GM19023 (cell line): Measurements from ENCODE around the gene PLAGL2.

Experiments
- ATAC-seq: cut with Tn5 transposase; IDR thresholded peaks from one replicate; pipeline ENCODE4 v1.9.1; 2021; ENCODE audit warnings: mild to moderate bottlenecking, moderate library complexity; ENCODE audit not compliant: unreplicated experiment

PLAGL2 gene

DNA sequence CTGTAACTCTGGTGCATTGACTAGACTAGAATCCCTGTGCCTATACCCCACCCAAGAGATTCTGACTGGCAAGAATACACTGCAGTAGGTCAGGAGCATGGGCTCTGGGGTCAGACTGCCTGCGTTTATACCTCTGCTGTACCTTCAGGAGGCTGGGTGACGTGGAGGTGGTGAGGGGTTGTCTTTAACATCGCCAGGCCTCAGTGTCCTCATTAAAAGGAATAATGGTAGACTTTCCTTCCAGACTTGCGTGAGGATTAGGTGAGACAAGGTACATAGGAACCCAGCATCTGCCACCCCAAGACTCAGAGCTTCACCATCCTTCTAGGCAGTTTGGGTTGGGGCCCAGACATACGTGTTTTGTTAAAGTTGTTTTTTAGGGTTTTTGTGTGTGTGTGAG lies 53.8 kb downstream of the PLAGL2 start:
- no peak for ATAC-seq

DNA sequence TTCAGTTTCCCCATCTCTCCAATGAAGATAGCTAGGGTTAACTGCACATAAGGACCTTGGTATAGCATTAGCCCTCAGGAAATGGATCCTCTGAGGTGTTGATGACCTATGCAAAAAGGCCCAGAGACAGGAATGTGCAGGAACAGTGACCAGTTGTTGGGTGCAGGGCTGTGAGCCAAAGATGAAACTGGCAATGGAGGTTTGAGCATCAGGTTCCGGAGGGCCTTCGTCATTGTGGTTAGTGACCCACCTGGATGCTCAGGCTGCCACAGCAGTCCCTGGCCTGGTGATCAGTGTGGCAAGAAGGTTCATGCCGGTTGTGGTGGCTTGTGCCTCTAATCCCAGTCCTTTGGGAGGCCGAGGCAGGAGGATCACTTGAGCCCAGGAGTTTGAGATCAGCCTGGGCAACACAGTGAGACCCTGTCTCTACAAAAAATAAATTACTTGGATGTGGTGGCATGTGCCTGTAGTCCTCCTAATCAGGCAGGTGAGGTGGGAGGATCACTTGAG lies 54.3 kb downstream of the PLAGL2 start:
- no peak for ATAC-seq

DNA sequence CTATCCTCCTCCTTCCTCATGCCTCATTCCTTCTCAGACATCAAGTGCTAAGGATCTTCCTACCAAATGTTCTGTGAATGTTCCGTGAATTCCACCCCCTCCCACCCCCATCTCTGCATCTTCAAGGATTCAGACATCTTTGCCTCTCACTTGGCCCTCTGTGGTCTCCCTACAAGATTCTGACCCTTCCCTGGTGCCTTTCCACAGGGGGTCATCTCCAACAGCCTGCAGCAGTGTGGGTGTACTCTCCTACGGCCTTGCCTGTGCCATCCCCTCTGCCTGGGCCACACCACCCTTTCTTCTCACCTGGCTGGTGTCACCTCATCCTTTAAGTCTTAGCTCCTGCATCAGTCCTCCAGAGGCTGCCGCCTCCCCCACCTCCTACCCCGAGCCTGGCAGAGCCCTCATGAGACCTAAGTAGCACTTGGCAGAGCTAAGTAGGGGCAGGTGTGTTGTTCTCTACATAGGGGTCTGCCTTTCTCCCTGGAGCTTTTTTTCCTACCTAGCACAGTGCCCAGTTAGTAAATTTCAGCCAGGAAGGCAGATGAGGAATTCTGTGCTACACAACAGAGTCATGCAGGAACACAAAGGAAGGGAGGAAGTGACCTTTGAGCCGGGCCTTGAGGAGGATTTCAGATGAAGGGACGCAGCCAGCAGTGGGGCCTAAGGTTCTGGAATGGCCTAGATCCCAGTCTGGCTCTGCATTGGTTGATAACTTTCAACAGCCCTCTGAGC lies 55.0 kb downstream of the PLAGL2 start:
- no peak for ATAC-seq

DNA sequence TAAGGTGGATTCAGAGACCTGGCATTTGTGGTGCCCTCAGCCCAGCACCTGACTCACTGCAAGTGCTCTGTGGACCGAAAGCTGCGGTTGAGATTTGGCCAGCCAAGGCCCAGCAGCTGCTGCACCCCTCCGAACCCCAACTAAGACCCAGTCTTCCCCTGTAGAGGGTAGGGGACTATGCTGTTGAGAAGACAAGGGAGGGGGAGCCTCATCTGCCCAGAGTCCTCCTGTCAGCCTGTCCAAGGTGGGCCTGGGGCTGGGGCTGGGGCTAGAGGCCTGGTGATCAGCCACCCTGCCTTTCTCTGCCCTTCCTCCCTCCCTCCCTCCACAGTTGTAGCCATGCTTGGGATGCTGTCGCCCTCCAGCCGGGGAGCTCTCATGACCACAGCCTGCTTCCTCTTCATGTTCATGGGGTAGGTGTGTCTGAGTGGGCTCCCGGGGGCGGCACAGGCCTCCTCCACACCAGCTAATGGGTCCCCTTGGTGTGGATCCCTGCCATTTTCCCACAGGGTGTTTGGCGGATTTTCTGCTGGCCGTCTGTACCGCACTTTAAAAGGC lies 57.2 kb downstream of the PLAGL2 start:
- ATAC-seq: no peak

DNA sequence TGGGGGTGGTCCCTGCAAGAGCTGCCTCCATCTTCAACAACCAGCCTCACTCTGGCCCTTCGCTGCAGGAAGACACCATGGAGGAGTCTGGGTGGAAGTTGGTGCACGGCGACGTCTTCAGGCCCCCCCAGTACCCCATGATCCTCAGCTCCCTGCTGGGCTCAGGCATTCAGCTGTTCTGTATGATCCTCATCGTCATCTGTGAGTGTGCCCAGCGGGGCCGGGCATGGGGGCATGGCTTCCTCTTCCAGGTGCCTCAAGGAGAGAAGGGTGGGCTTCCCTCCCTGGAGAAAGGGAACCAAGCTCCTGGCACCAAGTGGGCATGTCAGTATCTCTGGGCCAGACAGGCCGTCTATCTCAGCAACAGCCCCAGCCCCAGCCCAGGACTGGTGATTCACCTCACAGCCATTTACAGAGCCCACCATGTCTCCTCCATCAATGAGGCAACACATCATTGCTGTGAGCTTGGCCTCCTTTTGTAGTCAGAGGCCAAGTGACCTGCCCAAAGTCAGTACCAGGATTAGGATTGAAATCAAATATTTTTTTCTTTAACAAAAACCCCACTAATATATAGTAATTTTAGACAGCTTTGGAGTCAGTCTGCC lies 57.9 kb downstream of the PLAGL2 start:
- no peak for ATAC-seq

DNA sequence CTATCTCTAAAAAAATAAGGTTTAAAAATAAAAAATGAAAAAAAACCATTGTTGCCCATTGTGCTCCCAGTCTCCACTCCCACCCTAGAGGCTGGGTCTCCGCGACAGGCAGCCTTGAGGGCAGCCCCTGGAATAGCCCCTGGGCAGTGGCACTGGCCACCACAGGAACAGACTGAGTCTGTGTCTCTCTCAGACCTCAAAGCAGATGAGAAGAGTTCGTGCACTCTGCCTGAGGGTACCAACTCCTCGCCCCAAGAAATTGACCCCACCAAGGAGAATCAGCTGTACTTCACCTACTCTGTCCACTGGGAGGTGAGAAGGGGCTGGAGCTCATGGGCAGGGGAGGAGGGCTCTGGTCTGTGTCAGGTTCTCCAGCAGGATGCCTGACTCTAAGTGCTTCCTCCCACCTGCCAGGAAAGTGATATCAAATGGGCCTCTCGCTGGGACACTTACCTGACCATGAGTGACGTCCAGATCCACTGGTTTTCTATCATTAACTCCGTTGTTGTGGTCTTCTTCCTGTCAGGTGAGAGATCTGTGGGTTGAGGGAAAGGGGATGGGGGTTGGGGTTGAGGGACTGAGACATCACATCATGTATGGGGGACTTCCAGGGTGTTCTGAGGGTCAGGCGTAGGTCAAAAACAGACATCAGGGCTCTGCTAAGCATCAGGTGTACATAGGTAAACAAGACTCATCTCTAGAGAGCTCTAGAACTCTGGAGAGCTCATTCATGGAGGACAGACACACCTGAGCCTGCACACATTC lies 62.5 kb downstream of the PLAGL2 start:
- ATAC-seq: no peak

DNA sequence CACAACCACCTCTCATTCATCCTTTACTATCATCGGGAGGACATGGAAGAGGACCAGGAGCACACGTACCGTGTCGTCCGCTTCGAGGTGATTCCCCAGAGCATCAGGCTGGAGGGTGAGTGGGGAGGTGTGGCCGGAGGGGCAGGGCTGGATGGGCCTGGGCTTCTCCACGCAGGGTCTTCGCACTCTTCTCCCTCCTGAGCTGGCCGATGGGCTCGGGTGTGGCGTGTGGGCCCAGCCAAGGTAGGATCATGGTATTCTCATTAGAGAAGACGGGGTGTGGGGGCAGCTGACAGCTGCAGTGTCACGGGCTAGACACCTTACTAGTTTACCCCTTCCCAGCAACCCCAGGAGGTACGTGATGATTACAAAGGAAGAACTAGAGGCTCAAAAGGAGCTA lies 64.6 kb downstream of the PLAGL2 start:
- no peak for ATAC-seq
